H1 (cell line): ENCODE data around the gene PCGF3. TPM values are rescaled to one million over a fixed set of nuclear protein-coding genes. Genes with fewer than 3 reads are reported as not detected.

ENCODE experiments used
- CTCF ChIA-PET: fragments of 300-600 bp; sonication (Branson Sonifier 250); formaldehyde crosslinking; loops from one replicate; lab custom pipeline; 2021; ENCODE audit not compliant: partially characterized antibody; lab: Charles Lee
- POLR2A ChIA-PET: fragments of 300-600 bp; sonication (Branson Sonifier 250); formaldehyde crosslinking; loops from one replicate; lab custom pipeline; 2021; ENCODE audit warnings: inconsistent platforms; ENCODE audit not compliant: partially characterized antibody; lab: Charles Lee
- DNase-seq, 2 experiments: peaks; one replicate each; pipeline versions ENCODE4 v3.0.0 to v3.0.0-alpha.2; 2010 to 2022; ENCODE audit warnings: low spot score in 2 of 2, low read depth in 1 of 2, mixed read lengths in 1 of 2
- FAIRE-seq: peaks from 2 replicates; lab custom pipeline; 2011; peaks lifted over from hg19 to GRCh38; lab: Jason Lieb, UNC
- H2AFZ ChIP-seq: 2 replicates; pipeline ENCODE4 v1.8.1; 2012; ENCODE audit warnings: low read length, inconsistent platforms
- H2AK5ac ChIP-seq: 2 replicates; pipeline ENCODE4 v1.6.1; 2013; ENCODE audit warnings: low read depth, low read length
- H2BK120ac ChIP-seq: replicated peaks from 2 replicates; pipeline ENCODE3; 2013; ENCODE audit warnings: low read depth, low read length, inconsistent platforms
- H2BK12ac ChIP-seq: 2 replicates; pipeline ENCODE4 v1.6.1; 2013; ENCODE audit warnings: low read depth, low read length
- H2BK15ac ChIP-seq: 2 replicates; pipeline ENCODE4 v1.6.1; 2013; ENCODE audit warnings: low read length
- H2BK20ac ChIP-seq: 2 replicates; pipeline ENCODE4 v1.6.1; 2013; ENCODE audit warnings: low read length
- H2BK5ac ChIP-seq: 2 replicates; pipeline ENCODE4 v1.6.1; 2013; ENCODE audit warnings: low read depth, low read length
- H3K14ac ChIP-seq: 2 replicates; pipeline ENCODE4 v1.6.1; 2013; ENCODE audit warnings: inconsistent platforms; ENCODE audit not compliant: insufficient read length
- H3K18ac ChIP-seq: 2 replicates; pipeline ENCODE4 v1.6.1; 2013; ENCODE audit warnings: low read length; ENCODE audit errors: extremely low read depth
- H3K23ac ChIP-seq: 2 replicates; pipeline ENCODE4 v1.6.1; 2013; ENCODE audit warnings: inconsistent platforms; ENCODE audit not compliant: insufficient read length
- H3K23me2 ChIP-seq: 2 replicates; pipeline ENCODE4 v1.6.1; 2013; ENCODE audit warnings: low read depth, low read length
- H3K27ac ChIP-seq: 2 replicates; pipeline ENCODE4 v1.6.1; 2011; ENCODE audit warnings: low read depth, low read length, inconsistent platforms
- H3K27me3 ChIP-seq, 4 experiments: replicated peaks in 1 of 4; 1 replicate in 1 of 4; 2 replicates in 3 of 4; pipeline versions ENCODE4 v1.6.1 to v1.8.1; 2011 to 2013; ENCODE audit warnings: low read length in 3 of 4, mild to moderate bottlenecking in 3 of 4, inconsistent platforms in 2 of 4, mixed read lengths in 2 of 4, moderate library complexity in 1 of 4; ENCODE audit not compliant: control insufficient read depth in 3 of 4, insufficient read depth in 3 of 4; ENCODE audit errors: extremely low read depth in 1 of 4
- H3K36me3 ChIP-seq, 4 experiments: 2 replicates each; pipeline versions ENCODE4 v1.6.1 to v1.8.1; 2011 to 2013; ENCODE audit warnings: mild to moderate bottlenecking in 4 of 4, low read length in 3 of 4, moderate library complexity in 2 of 4, control low read depth in 1 of 4, inconsistent platforms in 1 of 4; ENCODE audit not compliant: insufficient read depth in 4 of 4, control insufficient read depth in 2 of 4
- H3K4ac ChIP-seq: replicated peaks from 2 replicates; pipeline ENCODE3; 2013; ENCODE audit warnings: low read length, low read depth, mixed read lengths, inconsistent platforms; ENCODE audit not compliant: insufficient read length
- H3K4me1 ChIP-seq, 4 experiments: replicated peaks in 1 of 4; 1 replicate in 1 of 4; 2 replicates in 3 of 4; pipeline versions ENCODE4 v1.6.1 to v1.8.1; 2011 to 2013; ENCODE audit warnings: low read length in 3 of 4, inconsistent platforms in 2 of 4, mixed read lengths in 1 of 4; ENCODE audit not compliant: insufficient read depth in 4 of 4, control insufficient read depth in 3 of 4
- H3K4me2 ChIP-seq, 2 experiments: 2 replicates each; pipeline versions ENCODE4 v1.6.1 to v1.8.1; 2011 to 2013; ENCODE audit warnings: low read depth in 2 of 2, low read length in 2 of 2, control low read depth in 1 of 2, inconsistent platforms in 1 of 2, mild to moderate bottlenecking in 1 of 2; ENCODE audit not compliant: insufficient read depth in 1 of 2
- H3K4me3 ChIP-seq, 4 experiments: fragments of 200-600, 300-600 bp in 1 of 4; sonication (generic), shearing (Covaris generic), sonication (Bioruptor Twin) in 1 of 4; 2 replicates each; pipeline versions ENCODE4 v1.5.1 to v1.8.1; 2011 to 2016; ENCODE audit warnings: low read length in 4 of 4, low read depth in 3 of 4, control low read depth in 2 of 4, inconsistent platforms in 2 of 4, mild to moderate bottlenecking in 2 of 4, mixed read lengths in 1 of 4, moderate library complexity in 1 of 4; ENCODE audit not compliant: insufficient read depth in 2 of 4; ENCODE audit errors: extremely low read depth in 1 of 4
- H3K56ac ChIP-seq: replicated peaks from 2 replicates; pipeline ENCODE3; 2013; ENCODE audit warnings: low read depth, mild to moderate bottlenecking, mixed read lengths, low read length, inconsistent platforms; ENCODE audit not compliant: insufficient read length
- H3K79me1 ChIP-seq: 2 replicates; pipeline ENCODE4 v1.6.1; 2013; ENCODE audit warnings: low read depth, low read length, control low read depth
- H3K79me2 ChIP-seq, 2 experiments: 2 replicates each; pipeline versions ENCODE4 v1.6.1 to v1.8.1; 2012 to 2013; ENCODE audit warnings: low read length in 2 of 2, mild to moderate bottlenecking in 2 of 2, inconsistent platforms in 1 of 2; ENCODE audit not compliant: insufficient read depth in 2 of 2, control insufficient read depth in 1 of 2
- H3K9ac ChIP-seq, 4 experiments: replicated peaks in 1 of 4; 1 replicate in 1 of 4; 2 replicates in 3 of 4; pipeline versions ENCODE4 v1.6.1 to v1.8.1; 2011 to 2013; ENCODE audit warnings: low read depth in 3 of 4, low read length in 3 of 4, control low read depth in 2 of 4, mild to moderate bottlenecking in 2 of 4, moderate library complexity in 2 of 4, inconsistent platforms in 1 of 4; ENCODE audit errors: extremely low read depth in 1 of 4
- H3K9me3 ChIP-seq, 2 experiments: 2 replicates each; pipeline versions ENCODE4 v1.6.1 to v1.8.1; 2012 to 2013; ENCODE audit warnings: mild to moderate bottlenecking in 2 of 2, moderate library complexity in 2 of 2, control low read depth in 1 of 2, inconsistent platforms in 1 of 2, low read depth in 1 of 2, low read length in 1 of 2, mixed read lengths in 1 of 2; ENCODE audit not compliant: insufficient read depth in 2 of 2
- H4K20me1 ChIP-seq, 2 experiments: replicated peaks in 1 of 2; 2 replicates each; pipeline versions ENCODE3 to v1.8.1; 2011 to 2013; ENCODE audit warnings: inconsistent platforms in 2 of 2, low read length in 2 of 2, mild to moderate bottlenecking in 1 of 2; ENCODE audit not compliant: insufficient read depth in 2 of 2, control insufficient read depth in 1 of 2
- H4K5ac ChIP-seq: 2 replicates; pipeline ENCODE4 v1.6.1; 2013; ENCODE audit warnings: low read length, low read depth, mixed read lengths, inconsistent platforms; ENCODE audit not compliant: insufficient read length
- H4K8ac ChIP-seq: 2 replicates; pipeline ENCODE4 v1.8.0; 2013; ENCODE audit warnings: mild to moderate bottlenecking, moderate library complexity, low read length, inconsistent platforms; ENCODE audit not compliant: insufficient read depth; ENCODE audit errors: extremely low read depth
- H4K91ac ChIP-seq: replicated peaks from 2 replicates; pipeline ENCODE3; 2013; ENCODE audit warnings: low read length, mixed read lengths, inconsistent platforms; ENCODE audit not compliant: insufficient read length
- CBX8 ChIP-seq: fragments of 300-800, 300-1000 bp; sonication (generic); IDR thresholded peaks from 2 replicates; pipeline ENCODE4 v1.7.1; 2016; ENCODE audit warnings: low read depth, low read length, borderline replicate concordance
- MAFK ChIP-seq: IDR thresholded peaks from 2 replicates; pipeline ENCODE4 v1.6.1; 2012; ENCODE audit warnings: low read depth, mild to moderate bottlenecking, improper control_type of control experiment, low read length
- NANOG ChIP-seq: IDR thresholded peaks from 2 replicates; pipeline ENCODE4 v1.6.1; 2011; ENCODE audit warnings: low read length, low read depth, mild to moderate bottlenecking, inconsistent platforms; ENCODE audit not compliant: insufficient read depth, poor library complexity, severe bottlenecking
- POLR2A ChIP-seq, 2 experiments: IDR thresholded peaks; 1 replicate in 1 of 2; 2 replicates in 1 of 2; pipeline ENCODE4 v1.6.1; 2011; ENCODE audit warnings: low read depth in 2 of 2, low read length in 2 of 2, mild to moderate bottlenecking in 2 of 2; ENCODE audit errors: control extremely low read depth in 1 of 2
- POU5F1 ChIP-seq: IDR thresholded peaks from 2 replicates; pipeline ENCODE4 v1.6.1; 2011; ENCODE audit warnings: low read depth, mild to moderate bottlenecking, low read length, moderate library complexity
- RNF2 ChIP-seq: fragments of 200-900, 300-1000 bp; sonication (generic); IDR thresholded peaks from 2 replicates; pipeline ENCODE4 v1.7.1; 2016; ENCODE audit warnings: borderline replicate concordance, low read depth, mild to moderate bottlenecking, antibody characterized with exemption, low read length; ENCODE audit not compliant: poor library complexity, severe bottlenecking; ENCODE audit errors: missing control alignments
- SP1 ChIP-seq: IDR thresholded peaks from 2 replicates; pipeline ENCODE4 v1.6.1; 2011; ENCODE audit warnings: low read depth, low read length
- SRF ChIP-seq: IDR thresholded peaks from 2 replicates; pipeline ENCODE4 v1.6.1; 2011; ENCODE audit warnings: mild to moderate bottlenecking, low read depth, low read length, moderate library complexity
- TAF1 ChIP-seq: IDR thresholded peaks from 2 replicates; pipeline ENCODE4 v1.6.1; 2011; ENCODE audit warnings: mild to moderate bottlenecking, low read depth, low read length
- TCF12 ChIP-seq: IDR thresholded peaks from 2 replicates; pipeline ENCODE4 v1.6.1; 2011; ENCODE audit warnings: low read depth, mild to moderate bottlenecking, low read length
- WGBS, 2 experiments: shearing (Covaris generic) in 1 of 2; methylation state at CpG; one replicate each; pipeline versions ENCODE4 v1.1.6 to v1.1.7; 2013 to 2015; ENCODE audit warnings: low lambda C conversion rate in 2 of 2, mixed read lengths in 2 of 2, inconsistent platforms in 1 of 2, low coverage in 1 of 2, missing lambda C conversion rate in 1 of 2; ENCODE audit not compliant: insufficient replicate concordance in 2 of 2, insufficient coverage in 1 of 2, insufficient read length in 1 of 2; ENCODE audit errors: extremely low coverage in 1 of 2, missing lambda C conversion rate in 1 of 2; 5-methylcytosine and 5-hydroxymethylcytosine counted together
- polyA plus RNA-seq, 7 experiments: library from polyadenylated mRNA; depleted of rRNA in 3 of 7; stranded (reverse) in 5 of 7; unstranded in 2 of 7; fragments of >200 nt in 5 of 7; fragments of 200-250 nt in 2 of 7; gene quantifications; 1 replicate in 5 of 7; 2 replicates in 1 of 7; 4 replicates in 1 of 7; pipeline versions ENCODE4 v1.2.1 to v1.2.3, GENCODE V29; 2011 to 2013; ENCODE audit warnings: missing spikeins in 2 of 7, mixed read lengths in 2 of 7
- total RNA-seq: library from RNA; stranded (reverse); fragmentation: NEBNext Ultra II Directional; extraction: Animal tissue kit (Norgen Biotek cat#: 25700); gene quantifications from 2 replicates; pipeline ENCODE4 v1.2.1, GENCODE V29; 2021

The PCGF3 gene
- total and polyA plus RNA-seq, 2 of the 8 experiments (the other 6 are each of a cell fraction or from before 2014, with no cell fraction given): 52.7 to 52.9 TPM

DNA sequence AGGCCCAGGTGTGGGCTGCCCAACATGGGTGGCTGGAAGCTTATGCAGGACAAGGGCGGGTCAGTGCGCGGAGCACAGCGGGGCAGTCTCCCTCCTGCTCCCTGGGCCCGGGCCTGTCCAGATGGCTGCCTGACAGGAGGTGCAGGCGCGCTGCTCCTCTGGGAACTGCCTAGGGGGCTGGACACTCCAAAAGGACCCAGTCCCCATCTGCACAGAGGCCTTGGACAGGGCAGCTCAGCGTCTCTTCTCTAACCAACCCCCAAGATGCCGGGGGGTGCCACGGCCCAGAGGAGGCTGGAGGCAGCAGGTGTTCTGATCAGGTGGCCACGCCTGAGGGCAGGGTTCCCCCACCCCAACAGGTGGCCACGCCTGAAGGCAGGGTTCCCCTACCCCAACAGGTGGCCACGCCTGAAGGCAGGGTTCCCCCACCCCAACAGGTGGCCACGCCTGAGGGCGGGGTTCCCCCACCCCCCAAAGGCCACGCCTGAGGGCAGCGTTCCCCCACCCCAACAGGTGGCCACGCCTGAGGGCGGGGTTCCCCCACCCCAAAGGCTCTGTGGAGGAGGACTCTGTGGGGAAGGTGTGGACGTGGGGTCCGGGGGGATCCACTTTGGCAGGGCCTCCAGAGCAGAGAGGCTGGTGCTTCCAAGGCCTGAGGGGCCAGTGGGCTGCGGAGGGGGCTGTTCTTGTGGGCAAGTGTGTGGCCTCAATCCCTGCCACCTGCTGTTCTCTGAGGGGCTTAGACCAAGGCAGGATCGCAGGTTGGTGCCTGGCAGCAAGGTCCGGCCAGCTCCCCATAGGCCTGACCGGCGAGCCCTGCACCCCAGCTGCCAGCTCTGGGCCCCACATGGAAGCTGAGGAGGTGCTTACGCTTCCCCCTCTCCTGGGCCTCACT, 84.2 kb downstream of the PCGF3 start:
- no peaks in the 10 kb centered on the region for H3K9me3 ChIP-seq
- no peak overlapping the region for H4K91ac ChIP-seq
- H3K4me1 ChIP-seq: peaks cover 5 to 38% (median 23%) of the 10 kb centered on the region in 4 experiments
- no peaks in the 10 kb centered on the region for H3K36me3 ChIP-seq
- ChIA-PET CTCF (interaction anchor here (0.6 to 1.3 kb wide), 3 partner anchors 16 to 58 kb away, joined by 3 read pairs; no protein-coding TSS in a partner anchor), POLR2A (interaction anchor here (0.6 to 1.6 kb wide), 3 partner anchors 10 to 68 kb away, joined by 3 to 5 read pairs (median 3); no protein-coding TSS in a partner anchor)
- H3K27me3 ChIP-seq: peaks cover 30 to 78% (median 61%) of the 10 kb centered on the region in 4 experiments
- peaks cover 4 to 7% of the 10 kb centered on the region in 2 experiments for H4K20me1 ChIP-seq
- H3K4me3 ChIP-seq: no peak overlapping the region
- WGBS, 2 experiments: 95% methylated on average over 13 of the region's 27 CpGs; no CpG with 5 or more reads in 1 of the 2 experiments
- DNase-seq: no peak
- no peak overlapping the region for H2AK5ac ChIP-seq
- H4K5ac ChIP-seq: no peak overlapping the region
- H2BK12ac ChIP-seq: no peak overlapping the region
- H3K4ac ChIP-seq: no peak overlapping the region
- no peaks in the 10 kb centered on the region for H3K79me1 ChIP-seq
- no peak overlapping the region for H3K4me2 ChIP-seq
- no peak overlapping the region for H3K56ac ChIP-seq
- H3K18ac ChIP-seq: no peak overlapping the region
- no peak overlapping the region for H4K8ac ChIP-seq
- H2BK5ac ChIP-seq: no peak overlapping the region
- no peak overlapping the region for H3K14ac ChIP-seq
- H2BK120ac ChIP-seq: no peak overlapping the region
- peaks cover 2% of the 10 kb centered on the region; the same call in 1 of the 2 replicates for H3K23me2 ChIP-seq
- H2BK20ac ChIP-seq: no peak overlapping the region
- H3K23ac ChIP-seq: no peak overlapping the region
- no peaks in the 10 kb centered on the region for H3K79me2 ChIP-seq
- no peak overlapping the region for H3K27ac ChIP-seq
- no peak overlapping the region for H2AFZ ChIP-seq
- H3K9ac ChIP-seq: no peak overlapping the region
- no peak for FAIRE-seq
- peak overlapping the region; percentile 40; the same call in 1 of the 2 replicates for H2BK15ac ChIP-seq
- TF ChIP-seq RNF2: no peak
- no peak for TF ChIP-seq TAF1
- no peak for TF ChIP-seq CBX8
- no peak for TF ChIP-seq SRF
- no peak for TF ChIP-seq POLR2A (IDR thresholded peaks at IDR 0.05; ENCODE audit: control extremely low read depth in 1 of 2, low read depth in 2 of 2, low read length in 2 of 2)
- TF ChIP-seq NANOG: no peak
- TF ChIP-seq SP1: no peak
- TF ChIP-seq MAFK: no peak
- no peak for TF ChIP-seq TCF12
- TF ChIP-seq POU5F1: no peak
